ENCODE results near the gene SRPRB.

- no peak for TF ChIP-seq CTCF (IDR thresholded peaks at IDR 0.05; ENCODE audit: poor library complexity, severe bottlenecking)
- TF ChIP-seq TAF1 (IDR thresholded peaks at IDR 0.05; ENCODE audit: low read depth): no peak
- TF ChIP-seq RAD21 (conservative IDR thresholded peaks at IDR 0.05): no peak
- no peak for TF ChIP-seq POLR2AphosphoS5 (IDR thresholded peaks at IDR 0.05)
- no peak for TF ChIP-seq SMC3 (conservative IDR thresholded peaks at IDR 0.05; ENCODE audit: poor library complexity)
- TF ChIP-seq EZH2 (IDR thresholded peaks at IDR 0.05; ENCODE audit: borderline replicate concordance, insufficient read depth, low read length, poor library complexity, severe bottlenecking): no peak
- TF ChIP-seq REST (IDR thresholded peaks at IDR 0.05; ENCODE audit: borderline replicate concordance): no peak
- no peak for TF ChIP-seq EP300 (conservative IDR thresholded peaks at IDR 0.05; ENCODE audit: poor library complexity, severe bottlenecking)
Measured at GRCh38 chr3:133840055-133840737, 34.6 kb downstream of the SRPRB start.

All from neural cell (in vitro differentiated cells).